Measurements from ENCODE around the gene QRFP. TPM values are rescaled to one million over a fixed set of nuclear protein-coding genes. Genes with fewer than 3 reads are reported as not detected.

The QRFP gene
- total RNA-seq, 1 donor from 2014 or later, result under 0.01 TPM

DNA sequence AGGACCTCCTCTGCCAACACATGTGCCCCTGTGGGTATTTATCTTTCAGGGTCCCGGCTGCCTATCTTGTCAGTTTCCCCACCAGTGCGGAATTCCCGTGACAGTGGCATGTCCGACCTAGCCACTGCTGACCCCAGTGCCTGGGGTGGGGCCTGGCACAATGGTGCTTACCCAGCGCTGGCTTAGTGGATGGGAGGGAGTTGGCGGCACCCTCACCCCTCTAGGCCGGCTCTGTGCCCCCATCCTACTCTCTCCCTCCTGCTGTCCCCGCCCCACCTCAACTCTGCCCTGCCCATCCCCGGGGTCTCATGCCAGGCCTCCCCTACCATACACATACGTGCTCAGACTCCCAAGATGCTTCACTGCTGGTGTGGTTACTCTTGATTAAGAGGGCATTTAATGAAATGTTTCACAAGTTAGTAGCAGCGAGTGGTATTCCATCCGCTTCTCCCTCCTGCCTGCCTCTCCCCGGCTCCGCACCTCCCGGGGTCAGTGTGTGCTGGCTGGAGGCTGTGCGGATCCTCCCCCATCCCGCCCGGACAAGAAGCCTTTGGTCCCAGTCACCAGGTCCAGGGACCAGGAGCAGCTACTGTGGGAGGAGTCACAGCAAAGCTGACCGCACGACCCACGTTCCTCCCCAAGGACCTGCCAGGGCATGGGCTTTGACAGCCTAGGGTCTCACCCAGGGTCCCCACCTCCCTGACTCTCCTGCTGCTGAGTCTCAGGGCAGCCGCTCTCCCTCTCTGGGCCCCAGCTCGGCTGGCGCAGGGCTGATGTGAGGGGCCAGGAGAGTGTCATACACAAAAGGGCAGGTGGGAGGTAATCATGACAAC lies 9.5 kb upstream of the QRFP start:
- DNase-seq (ENCODE audit: low spot score in 2 of 2), result no peak
- no peak for FAIRE-seq

DNA sequence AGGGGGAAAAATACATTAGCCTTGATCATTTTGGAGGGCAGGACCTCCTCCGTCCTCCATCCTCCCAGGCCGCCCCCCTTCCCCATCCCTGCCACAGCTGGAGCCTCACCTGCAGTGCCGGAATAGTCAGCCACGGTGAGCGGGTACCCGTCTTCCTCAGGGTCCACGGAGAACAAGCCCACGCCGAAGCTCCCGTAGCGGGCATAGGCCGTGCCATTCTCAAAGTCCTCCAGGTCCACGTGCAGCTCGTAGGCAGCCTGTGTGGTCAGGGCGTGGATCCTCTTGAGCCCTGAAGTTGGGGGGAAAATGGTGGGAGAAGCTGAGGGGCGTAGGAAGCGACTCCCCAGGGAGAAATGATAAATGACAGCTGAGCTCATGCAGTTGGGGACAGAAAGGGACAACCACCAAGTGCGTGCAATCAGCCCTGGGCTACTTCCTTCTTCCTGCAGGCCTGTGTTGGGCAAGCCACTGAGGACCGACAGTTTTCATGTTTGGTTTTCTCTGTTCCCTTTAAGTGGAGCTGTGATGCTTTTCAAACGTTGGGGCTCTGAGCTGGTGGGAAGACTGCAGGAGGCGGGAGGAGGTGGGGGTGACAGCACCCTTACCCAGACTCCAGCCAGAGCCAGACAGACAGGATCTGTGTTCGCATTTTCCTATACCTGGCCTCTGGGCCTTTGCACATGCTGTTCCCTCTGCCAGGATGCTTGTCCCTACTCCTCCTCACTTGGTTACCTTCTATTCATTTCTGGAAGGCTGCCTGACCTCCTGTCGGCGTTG lies 8.7 kb upstream of the QRFP start:
- DNase-seq (ENCODE audit: low spot score in 2 of 2) (no peak), FAIRE-seq (no peak)

DNA sequence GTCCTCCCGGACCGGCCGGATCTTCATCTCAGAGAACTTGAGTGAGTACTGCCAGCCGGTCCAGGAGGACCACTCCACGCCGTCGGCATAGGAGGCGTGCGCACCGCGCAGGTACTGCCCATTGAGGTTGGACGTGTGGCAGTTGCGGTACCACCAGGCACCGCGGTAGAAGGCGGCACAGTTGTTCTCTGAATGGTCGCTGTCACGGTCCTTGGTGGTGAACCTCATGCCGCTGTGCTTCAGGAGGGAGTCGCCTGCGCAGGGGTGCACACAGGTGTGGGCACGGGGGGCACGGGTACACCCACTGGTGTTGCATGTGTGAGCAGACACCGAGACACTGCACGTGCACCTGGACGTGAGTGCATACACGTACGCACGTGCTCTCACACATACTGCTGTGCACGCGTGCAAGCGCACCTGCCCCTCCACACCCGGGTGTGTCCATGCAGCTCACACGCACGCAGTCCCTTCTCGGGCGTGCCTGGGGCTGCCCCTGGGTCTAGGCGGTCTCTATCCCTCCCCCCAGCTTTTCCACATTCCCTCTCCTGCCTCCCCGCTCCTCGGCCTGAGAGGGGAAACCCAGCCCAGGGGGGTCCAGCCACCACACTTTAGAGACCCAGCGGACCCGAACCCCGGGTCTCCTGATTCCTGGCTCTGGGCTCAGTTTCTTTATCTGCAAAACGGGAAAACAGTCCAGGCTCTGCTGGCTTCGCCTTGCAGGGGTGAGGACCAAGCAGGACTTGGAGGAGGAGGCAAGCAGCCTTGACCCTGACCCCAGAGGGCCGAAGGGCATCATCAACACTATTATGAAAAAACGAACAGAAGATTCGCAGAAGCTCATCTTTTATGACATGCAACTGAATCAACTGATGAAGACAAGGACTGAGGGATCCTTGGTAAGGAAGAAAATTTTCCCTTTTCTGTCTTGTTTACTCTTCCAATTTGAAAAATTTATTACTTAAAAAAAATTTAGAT lies 7.7 kb upstream of the QRFP start:
- FAIRE-seq, result no peak
- DNase-seq (ENCODE audit: low spot score in 2 of 2), result no peak

DNA sequence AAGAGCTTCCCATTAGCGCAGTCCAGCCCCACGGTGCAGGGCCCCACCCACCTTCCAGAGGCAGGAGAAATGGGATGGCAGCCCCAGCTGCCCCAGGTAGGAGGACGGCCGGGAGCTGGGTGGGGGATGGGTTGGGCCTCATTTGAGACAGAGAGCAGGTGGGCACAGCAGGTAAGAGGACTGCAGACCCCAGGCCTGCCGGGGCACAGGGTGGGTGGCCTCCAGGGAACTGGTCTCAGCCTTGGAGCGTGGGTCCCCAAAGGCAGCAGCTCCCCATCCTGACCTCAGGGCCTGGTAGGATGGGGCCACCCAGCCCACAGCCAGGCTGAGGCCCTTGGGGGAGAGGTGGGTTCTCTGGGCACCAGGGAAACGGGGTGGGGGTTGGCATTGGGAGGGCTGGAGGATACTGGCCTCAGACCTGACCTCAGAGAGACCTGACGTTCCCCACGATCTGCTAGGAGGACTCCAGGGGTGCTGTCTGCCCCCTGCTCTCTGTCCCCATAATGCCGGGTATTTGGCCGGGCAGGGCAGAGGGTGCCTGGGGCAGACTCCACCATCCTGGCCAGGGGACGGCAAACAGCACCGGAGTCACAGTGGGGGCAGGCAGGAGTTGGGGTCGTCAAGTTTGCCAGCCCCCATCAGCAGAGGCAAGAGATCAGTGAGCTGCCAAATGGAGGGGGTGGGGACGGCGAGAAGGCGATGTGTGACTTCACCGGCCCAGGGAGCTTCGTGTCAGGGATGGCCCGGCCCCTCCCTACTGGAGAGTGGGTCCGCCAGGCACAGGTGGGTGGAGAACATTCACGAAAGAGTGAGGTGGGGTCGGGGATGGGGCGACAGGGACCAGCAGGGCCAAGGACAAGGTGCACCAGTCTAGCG lies 6.8 kb upstream of the QRFP start:
- DNase-seq (ENCODE audit: low spot score in 2 of 2) (no peak), FAIRE-seq (no peak)

DNA sequence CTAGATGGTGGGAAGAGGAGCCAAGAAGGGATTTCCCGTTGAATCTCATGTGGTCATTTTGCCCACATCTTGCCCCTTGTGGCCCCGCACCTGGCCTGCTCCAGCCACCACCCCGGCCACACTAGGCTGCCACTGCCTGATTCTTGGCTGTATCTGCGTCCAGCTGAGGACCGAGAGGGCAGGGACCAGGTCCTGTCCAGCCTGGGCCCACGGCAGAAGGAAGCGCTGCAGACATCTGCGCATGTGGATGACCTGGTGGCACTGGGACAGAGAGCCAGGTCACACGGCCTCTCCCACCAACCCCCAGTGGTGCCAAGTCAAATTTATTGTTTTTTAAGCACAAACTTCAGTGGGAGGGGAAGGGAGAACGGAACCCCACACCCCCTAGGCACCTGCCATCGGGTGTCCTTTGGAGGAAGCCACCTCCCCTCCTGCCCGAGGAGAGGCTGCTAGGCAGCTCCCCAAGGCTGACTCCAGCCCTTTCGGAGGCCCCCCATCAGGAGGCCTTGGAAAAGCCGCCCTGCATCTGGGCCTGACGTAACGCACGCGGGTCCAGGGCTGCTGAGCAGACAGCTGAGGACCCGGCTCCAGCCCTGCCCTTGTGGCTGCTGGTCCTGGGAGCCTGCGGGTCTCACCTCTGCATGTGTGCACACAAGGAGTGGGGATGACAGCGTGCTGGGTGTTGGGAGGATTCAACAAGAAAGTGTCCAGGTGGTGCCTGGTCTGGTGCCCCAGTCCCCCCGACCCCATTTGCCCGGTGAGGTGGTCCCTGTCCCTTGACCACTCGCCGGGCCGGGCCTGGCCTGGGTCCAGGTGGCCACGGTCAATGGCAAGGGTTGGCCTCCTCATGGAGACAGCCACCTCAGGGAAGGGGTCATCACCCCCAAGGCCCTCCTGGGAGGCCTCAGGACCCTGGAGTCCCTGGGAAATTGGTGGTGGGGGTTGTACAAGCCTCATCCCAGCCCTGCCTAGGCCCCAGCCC lies 5.9 kb upstream of the QRFP start:
- FAIRE-seq, result no peak

DNA sequence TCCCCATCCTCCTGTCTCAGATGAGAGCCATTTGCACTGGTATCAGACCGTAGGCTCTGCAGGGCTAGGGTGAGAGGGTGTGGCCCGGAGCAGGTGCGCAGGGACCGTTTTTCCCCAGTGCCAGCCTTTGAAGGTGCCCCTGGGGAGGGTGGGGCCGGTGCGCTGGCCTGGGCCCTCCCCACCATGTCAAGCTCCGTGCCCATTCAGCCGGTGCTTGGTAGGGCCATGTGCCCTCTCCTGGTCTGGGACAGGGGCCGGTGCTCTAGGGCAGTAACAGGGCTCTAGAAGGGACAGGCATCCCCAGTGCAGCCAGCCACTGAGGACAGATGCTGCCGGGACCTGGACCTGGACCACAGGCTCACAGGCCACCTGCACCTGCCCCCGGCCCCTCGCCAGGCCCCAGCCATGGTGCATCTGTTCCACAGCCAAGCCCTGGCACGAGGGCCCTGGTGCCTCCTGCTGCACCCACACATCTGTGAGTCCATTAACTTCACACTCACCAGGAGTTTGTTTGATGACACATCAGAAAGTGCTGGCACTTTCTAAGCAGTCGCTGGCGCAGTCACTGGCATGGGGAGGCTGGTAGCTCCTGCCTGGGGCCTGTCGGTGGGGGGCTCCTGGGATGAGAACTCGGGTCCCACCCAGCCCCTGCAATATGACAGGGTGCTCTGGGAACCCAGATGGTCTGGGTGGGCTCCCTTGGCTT lies 5.0 kb upstream of the QRFP start:
- FAIRE-seq (no peak), DNase-seq (ENCODE audit: low spot score in 2 of 2) (no peak)

More for the DNA sequence above, 5.9 kb upstream of the QRFP start:
- no peak for DNase-seq (ENCODE audit: low spot score in 2 of 2)

DNA sequence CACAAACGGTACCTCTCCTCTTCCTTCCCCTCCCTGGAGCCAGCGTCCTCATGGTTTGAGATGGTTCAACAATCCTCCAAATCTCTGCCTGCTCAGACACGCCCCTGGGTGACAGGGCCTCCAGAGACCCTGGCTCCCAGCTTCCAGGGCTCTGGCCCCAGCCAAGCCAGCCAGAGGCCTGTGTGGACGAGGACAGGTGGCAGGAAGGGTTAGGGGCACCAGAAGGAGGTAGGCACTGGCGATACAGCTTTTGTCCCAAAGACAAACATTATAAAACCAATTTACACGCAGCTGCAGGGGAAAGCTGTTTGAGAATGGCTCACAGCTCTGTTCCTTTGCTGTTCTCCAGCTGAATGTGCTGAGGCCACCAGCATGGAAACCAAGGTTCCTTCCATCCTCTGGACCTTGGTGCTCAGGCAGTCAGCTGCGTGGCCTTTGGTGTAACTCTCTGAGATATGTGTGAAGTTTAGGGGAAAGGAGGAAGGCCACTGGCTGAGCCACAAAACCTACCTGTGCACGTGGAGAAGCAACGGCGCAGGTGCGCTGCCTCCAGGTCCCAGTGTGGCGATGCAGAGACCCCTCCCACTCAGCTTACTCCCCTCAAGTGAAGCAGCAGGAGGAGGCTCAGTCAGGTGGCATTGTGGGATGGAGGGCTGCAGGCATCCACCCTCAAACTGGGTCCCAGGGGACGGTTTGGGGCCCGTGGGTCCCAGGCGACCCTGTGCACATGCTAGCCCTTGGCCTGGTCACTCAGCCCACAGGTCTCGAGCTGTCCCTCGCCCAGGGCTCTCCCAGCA lies 4.3 kb upstream of the QRFP start:
- DNase-seq (ENCODE audit: low spot score in 2 of 2) (no peak), FAIRE-seq (no peak)

DNA sequence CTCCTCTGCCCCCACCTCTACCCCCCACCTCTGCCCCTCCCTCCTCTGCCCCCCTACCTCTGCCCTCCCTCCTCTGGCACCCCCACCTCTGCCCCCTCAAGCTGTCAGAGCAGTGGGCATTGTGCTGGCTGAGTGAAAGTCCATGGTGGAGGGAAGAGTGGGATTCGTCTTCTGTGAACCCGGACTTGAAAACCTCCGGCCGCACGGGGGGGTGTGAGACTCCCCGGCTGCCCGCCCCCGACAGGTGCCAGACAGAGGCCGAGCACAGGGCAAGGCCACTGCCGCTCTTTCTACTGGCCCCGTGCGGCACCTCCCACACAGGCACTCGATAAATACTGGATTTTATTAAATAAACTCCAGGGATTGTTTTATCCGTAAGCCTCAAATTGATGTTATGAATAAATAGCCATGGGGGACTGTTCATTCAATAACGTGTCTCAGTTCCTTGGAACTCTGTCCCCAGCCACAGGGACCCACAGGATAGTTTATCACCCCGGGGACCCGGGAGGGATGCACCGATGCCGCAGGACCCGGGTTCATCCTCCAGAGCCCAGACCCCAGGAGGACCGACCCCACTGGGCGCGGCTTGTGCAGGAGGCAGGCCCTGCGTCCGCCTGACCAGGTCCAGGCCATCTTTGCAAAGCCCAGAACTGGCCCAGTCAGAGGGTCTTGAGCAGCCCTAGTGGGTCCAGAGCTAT lies 2.6 kb upstream of the QRFP start:
- DNase-seq (ENCODE audit: low spot score in 2 of 2), result no peak
- FAIRE-seq, result no peak

DNA sequence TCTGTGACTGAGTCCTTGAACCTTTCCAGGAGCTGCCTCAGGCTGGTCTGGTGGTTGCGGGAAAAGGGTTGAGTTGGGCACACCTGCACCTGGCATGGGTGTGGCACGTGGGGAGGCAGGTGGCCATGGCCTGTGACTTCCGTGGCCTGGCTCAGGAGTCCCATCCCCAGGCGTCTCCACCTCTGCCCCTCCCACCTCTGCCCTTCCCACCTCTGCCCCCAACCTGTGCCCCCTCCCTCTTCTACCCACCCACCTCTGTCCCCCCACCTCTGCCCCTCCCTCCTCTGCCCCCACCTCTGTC lies 1.9 kb upstream of the QRFP start:
- FAIRE-seq, result no peak
- no peak for DNase-seq (ENCODE audit: low spot score in 2 of 2)

DNA sequence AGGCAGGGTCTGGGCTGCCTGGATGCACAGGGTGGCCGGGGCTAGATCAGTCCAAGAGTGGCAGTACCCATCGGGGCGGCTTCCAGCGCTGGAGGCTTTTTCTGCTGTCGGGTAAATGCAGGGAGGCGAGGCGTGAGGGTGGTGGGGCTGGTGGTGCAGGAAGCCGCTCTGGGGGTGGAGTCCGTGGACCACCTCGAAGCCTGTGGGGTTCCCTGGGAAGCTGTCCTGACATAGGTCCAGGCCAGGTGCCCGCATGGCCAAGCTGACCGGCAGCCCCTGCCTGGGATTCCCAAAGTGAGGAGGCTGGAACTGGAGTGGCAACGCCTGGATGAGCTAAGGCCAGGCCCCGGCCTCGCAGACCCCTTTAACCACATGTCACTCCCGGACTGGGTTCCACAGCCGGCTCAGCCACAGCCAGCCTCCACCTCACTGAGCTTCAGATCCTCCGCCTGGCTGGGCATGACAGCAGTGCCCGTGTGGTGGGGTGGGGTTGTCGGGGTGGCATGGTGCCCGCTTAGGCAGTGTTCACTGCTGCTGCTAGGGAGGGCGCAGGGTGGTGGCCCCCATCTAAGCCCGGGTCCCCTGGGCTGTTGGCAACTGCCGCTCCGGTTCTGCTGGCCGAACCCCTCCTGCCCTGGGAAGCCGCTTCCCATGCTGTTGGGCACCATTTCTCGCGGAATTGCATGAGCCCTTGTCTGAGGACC lies 1.4 kb upstream of the QRFP start:
- DNase-seq (ENCODE audit: low spot score in 2 of 2) (no peak), FAIRE-seq (no peak)

DNA sequence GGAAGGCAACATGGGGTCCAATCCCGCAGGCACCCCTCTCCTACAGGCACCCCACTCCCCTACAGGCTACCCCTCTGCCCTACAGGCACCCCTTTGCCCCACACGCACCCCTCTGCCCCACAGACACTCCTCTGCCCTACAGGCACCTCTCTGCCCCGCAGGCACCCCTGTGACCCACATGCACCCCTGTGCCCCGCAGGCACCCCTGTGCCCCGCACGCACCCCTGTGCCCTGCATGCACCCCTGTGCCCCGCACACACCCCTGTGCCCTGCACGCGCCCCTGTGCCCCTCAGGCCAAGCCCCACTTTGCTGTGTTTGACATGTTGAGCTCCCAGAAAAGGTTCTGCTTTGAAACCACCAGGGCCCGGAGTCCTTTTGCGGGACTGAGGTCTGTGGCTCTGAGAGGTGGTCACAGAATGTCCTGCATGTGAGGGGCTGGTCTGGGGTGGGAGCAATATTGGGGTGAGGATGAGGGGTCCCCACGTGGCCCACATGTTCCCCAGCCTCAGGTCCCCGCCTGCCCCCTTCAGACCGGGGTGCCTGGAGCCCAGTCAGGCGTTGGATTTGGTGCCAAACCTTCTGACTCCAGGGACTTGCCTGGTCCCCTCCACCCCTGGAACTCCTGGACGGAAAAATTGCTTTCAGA lies 616 bp upstream of the QRFP start:
- no peak for FAIRE-seq
- DNase-seq (ENCODE audit: low spot score in 2 of 2), result no peak

DNA sequence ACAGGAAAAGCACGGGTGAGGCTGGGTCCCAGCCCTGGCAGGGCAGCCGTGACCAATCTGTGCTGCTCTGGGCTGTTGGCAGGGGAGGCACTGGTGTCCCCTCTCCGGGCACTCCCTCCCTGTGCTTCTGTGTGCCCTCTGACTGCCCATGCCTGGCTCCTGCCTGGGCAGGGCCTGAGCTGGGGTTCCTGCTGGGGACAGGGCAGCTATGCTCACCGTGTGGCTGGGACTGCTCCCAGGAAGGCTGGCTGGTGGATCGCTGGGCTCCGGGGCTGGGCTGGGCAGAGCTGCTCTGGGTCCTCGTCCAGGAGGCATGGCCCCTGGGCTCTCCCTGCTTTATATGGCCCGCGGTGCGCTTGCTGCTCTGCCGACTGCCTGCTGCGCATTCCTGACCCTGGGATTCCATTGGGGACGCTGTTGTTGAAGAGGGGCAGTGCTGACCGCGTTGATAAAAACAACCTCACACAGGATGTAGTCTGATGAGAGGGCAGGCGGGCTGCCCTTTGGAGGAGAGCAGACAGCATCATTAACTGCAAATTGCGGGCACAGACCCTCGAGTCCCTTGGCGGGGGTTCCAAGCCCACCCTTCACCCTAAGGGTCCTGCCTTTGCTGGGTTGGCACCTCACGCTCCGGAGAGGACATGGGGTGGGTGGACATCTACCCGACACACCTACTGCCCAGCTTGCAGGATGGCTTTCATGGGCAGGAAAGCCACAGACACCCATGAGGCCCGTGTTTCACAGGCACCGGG lies 955 bp downstream of the QRFP start:
- DNase-seq (ENCODE audit: low spot score in 2 of 2) (no peak), FAIRE-seq (no peak)

DNA sequence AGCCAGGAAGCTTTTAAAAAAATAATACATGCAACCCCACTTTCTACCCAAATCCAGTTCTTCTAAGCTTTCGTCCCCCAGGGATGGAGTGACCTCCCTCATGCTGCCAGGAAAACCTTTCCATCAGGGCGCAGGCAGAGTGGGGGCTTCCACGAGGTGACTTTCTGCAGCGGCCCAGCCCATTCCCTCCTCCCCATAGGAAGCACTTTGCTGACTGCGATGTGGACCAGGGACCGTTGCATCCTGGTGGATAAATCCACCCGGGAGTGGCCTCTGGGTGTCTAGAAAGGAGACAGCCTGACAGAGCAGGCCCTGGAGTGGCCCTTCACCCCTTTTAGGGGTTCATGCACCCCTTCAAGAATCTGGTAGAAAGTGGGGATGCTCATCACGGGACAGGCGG lies 1.6 kb downstream of the QRFP start:
- DNase-seq (ENCODE audit: low spot score in 2 of 2) (no peak), FAIRE-seq (no peak)

DNA sequence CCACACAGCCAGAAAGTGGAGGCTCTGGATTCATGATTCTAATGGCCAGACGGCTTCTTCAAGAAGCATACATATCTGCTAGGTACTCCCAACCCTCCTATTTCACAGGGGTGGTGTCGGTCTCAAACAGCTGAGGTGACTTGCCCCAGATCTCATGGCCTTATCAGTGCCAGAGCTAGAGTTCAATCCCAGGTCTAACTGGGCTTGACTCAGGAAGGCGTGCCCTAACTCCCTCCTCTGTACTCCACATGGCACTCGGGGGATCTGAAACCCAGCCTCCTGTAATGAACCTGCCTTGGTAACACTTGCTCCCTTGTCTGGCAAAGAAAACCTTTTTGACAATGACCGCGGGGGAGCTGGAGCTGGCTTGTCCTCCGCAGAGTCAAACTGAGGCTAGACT lies 2.1 kb downstream of the QRFP start:
- FAIRE-seq (no peak), DNase-seq (ENCODE audit: low spot score in 2 of 2) (no peak)

Measured in frontal cortex (tissue), 4 donors.